VCaP (cell line): Measurements from ENCODE around the gene EFCAB10.
"Not testable (repeated sequence)": the region's sequence is repeated elsewhere in the genome, so short reads cannot be mapped to it uniquely, and the experiment has no call there.

Experiments used
- H3K27ac ChIP-seq: fragments of 450-650 bp; 2 replicates; pipeline ENCODE4 v1.5.1; 2017
- CTCF ChIP-seq: fragments of 450-650 bp; conservative IDR thresholded peaks from 2 replicates; pipeline ENCODE4 v1.5.1; 2017; ENCODE audit warnings: mild to moderate bottlenecking, moderate library complexity

The EFCAB10 gene

DNA sequence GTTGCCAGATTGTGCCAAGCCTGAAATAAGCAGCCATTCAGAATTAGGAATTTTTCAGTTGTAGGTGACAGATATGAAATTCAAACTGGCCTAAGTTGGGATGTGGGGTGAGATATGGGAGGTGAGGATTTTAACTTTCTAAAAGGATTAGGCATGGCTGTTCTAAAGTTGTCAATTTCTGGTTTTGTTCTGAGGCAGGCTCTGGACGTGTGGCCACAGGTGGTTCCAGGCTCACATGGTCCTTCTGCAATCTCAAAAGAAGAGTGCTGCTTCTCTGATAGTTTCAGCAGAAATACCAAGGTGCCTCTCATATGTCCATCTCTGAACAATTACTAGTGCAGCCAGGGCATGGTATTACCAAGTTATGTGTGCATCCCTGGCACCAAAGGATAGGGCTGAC is 21.4 kb downstream of the EFCAB10 start:
- no peak for TF ChIP-seq CTCF
- no peak overlapping the region for H3K27ac ChIP-seq

- no peak overlapping the region for H3K27ac ChIP-seq
- TF ChIP-seq CTCF = no peak
Measured at GRCh38 chr7:105538339-105538738, 43.0 kb downstream of the EFCAB10 start.

DNA sequence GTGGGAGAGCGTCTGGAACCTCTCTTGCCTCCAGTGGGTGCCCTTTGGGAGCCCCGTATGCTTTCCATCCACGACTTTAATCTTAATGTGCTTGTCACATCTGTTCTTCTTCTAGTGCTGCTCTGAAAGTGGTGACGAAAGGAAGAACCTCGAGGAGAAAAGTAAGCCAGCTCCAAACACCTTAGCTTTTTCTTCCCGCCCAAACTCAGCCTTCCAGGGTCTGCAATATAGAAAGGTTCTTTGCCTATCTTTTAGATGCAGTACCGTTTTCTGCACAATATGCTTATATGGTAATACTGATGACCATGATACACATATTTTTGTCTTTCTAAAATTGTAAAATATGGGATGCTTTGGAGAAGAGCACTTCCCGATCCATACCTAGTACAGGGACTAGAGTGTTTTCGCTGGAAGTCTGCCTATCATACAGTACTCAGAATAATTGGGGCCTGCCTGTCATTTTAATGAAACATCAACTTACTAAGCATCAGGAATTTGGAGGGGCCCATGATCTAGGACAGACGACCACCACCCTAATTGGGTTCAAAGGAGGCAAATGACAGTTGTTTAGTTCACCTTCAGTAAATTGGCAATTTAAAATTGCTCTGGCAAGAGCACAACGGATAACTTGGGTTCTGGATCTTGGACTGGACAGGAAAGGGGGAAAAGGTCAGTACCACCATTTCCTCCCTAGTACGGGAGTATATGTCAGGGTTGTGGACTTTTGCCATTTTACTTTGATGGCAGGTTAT is 48.4 kb downstream of the EFCAB10 start:
- TF ChIP-seq CTCF = no peak
- H3K27ac ChIP-seq = peak overlapping the region; percentile 89

DNA sequence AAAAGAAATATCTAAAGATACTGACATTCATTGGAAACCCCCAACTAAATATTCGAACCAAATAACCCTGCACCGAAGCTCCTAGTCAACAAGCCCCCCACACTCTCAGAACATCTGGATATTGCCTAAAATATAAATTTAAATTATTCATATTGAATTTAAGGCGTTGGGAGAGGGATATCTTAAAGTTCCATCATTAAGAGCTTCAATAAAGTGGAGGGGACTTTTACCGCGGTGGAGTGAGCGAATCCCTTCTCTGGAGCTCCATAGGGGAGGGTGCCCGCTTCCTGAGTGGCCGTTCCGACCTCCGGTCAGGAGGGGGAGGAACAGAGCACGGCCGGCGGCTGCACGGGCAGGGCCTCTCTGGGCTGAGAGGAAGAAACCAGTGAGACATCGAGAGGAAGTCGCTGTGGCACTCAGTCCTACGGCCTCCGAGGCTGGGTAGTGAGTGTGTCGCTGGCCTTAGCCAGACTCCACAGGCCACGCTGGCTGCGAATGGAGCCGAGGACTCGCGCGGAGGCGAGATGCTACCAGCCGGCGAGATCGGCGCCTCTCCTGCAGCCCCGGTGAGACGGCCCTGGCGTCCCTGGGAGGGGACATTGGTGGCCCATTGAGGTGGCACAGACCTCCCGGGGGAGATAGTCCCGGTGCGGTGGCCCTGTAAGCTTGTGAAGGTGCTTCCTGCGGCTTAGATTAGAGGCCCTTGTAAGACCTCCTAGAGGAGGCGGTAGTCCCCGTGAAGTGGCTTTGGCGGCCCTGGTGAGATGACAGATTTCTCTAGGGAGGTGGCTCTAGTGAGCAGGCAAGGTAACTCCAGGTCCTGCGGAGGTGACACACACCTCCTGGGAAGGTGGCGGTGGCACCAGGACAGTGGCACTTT is 49.3 kb downstream of the EFCAB10 start, which contains the start of gene RINT1:
RINT1 (plus strand) TSS at position 410 of the 880 bp plus-strand sequence; CDS start at position 525, 115 bp downstream.
- TF ChIP-seq CTCF = peak; percentile 97

GRCh38 chr7:105530546-105530945 is 50.7 kb downstream of the EFCAB10 start:
- no peak overlapping the region; the same call in 1 of the 2 replicates for H3K27ac ChIP-seq
- TF ChIP-seq CTCF = no peak

More for the DNA sequence above, 49.3 kb downstream of the EFCAB10 start, which contains the start of gene RINT1:
- peak within 1 kb of the TSS; percentile 89 for H3K27ac ChIP-seq

- H3K27ac ChIP-seq = no peak overlapping the region
- TF ChIP-seq CTCF = no peak
Measured at GRCh38 chr7:105530126-105530525, 51.2 kb downstream of the EFCAB10 start.

- H3K27ac ChIP-seq = not testable (repeated sequence)
Measured at GRCh38 chr7:105527737-105528136, 53.6 kb downstream of the EFCAB10 start.
